NCI-H446 treated with DMSO at 0.1 percent for 48 hours (cell line): ENCODE results near the gene MAP1A.
"Not testable (repeated sequence)": the region's sequence is repeated elsewhere in the genome, so short reads cannot be mapped to it uniquely, and the experiment has no call there.

ENCODE experiments used
- DNase-seq: peaks from one replicate; lab custom pipeline; 2025; lab: John Stamatoyannopoulos, UW

The MAP1A gene

GRCh38 chr15:43529587-43530345 lies 12.4 kb downstream of the MAP1A start:
- no peak for DNase-seq

- DNase-seq = no peak
These were observed 13.7 kb downstream of the MAP1A start for GRCh38 chr15:43531018-43531670.

- not testable (repeated sequence) for DNase-seq
These were observed 15.4 kb downstream of the MAP1A start for GRCh38 chr15:43532826-43533225.

GRCh38 chr15:43534897-43535296 lies 17.5 kb downstream of the MAP1A start:
- no peak for DNase-seq

GRCh38 chr15:43538091-43538490 lies 20.7 kb downstream of the MAP1A start:
- DNase-seq = no peak

- no peak for DNase-seq
These were observed 24.4 kb downstream of the MAP1A start for GRCh38 chr15:43541785-43542184.

GRCh38 chr15:43544266-43544665 lies 26.9 kb downstream of the MAP1A start:
- no peak for DNase-seq

- DNase-seq = no peak
These were observed 28.0 kb downstream of the MAP1A start for GRCh38 chr15:43545426-43545825.

GRCh38 chr15:43547539-43547938 lies 30.1 kb downstream of the MAP1A start:
- DNase-seq = no peak

GRCh38 chr15:43550527-43551363 lies 33.3 kb downstream of the MAP1A start:
- DNase-seq = no peak

GRCh38 chr15:43552256-43552655 lies 34.8 kb downstream of the MAP1A start:
- DNase-seq = no peak

- no peak for DNase-seq
These were observed 35.6 kb downstream of the MAP1A start for GRCh38 chr15:43552986-43553385.

GRCh38 chr15:43562753-43563152 lies 45.3 kb downstream of the MAP1A start:
- not testable (repeated sequence) for DNase-seq

- DNase-seq = not testable (repeated sequence)
These were observed 46.4 kb downstream of the MAP1A start for GRCh38 chr15:43563793-43564192.

- DNase-seq = not testable (repeated sequence)
These were observed 49.2 kb downstream of the MAP1A start for GRCh38 chr15:43566615-43567014.

- DNase-seq = not testable (repeated sequence)
These were observed 57.2 kb downstream of the MAP1A start for GRCh38 chr15:43574607-43575006.
